CD8-positive, alpha-beta memory T cell (primary cell): ENCODE data around the gene SGCD. TPM values are rescaled to one million over a fixed set of nuclear protein-coding genes. Genes with fewer than 3 reads are reported as not detected.
"Not testable (repeated sequence)": the region's sequence is repeated elsewhere in the genome, so short reads cannot be mapped to it uniquely, and the experiment has no call there.

Experiments used
- CTCF ChIA-PET: fragments of 350-600 bp; sonication (Branson Sonifier 250); formaldehyde crosslinking; loops from one replicate; lab custom pipeline; 2021; ENCODE audit warnings: antibody characterized with exemption; lab: Charles Lee
- POLR2A ChIA-PET: fragments of 350-600 bp; sonication (Branson Sonifier 250); formaldehyde crosslinking; loops from one replicate; lab custom pipeline; 2021; ENCODE audit warnings: antibody characterized with exemption; lab: Charles Lee
- DNase-seq, 5 donors: peaks; one replicate each; pipeline versions ENCODE4 v3.0.0 to v3.0.0-alpha.2; 2020 to 2022; ENCODE audit warnings: mixed read lengths in 1 of 5
- H3K27ac ChIP-seq: one replicate; pipeline ENCODE4 v1.7.0; 2013; ENCODE audit warnings: low read depth, mild to moderate bottlenecking, low read length, moderate library complexity
- H3K27me3 ChIP-seq: 2 replicates; pipeline ENCODE4 v1.7.0; 2013; ENCODE audit warnings: low read length, mild to moderate bottlenecking; ENCODE audit not compliant: insufficient read depth, poor library complexity, severe bottlenecking
- H3K36me3 ChIP-seq: 2 replicates; pipeline ENCODE4 v1.7.0; 2013; ENCODE audit warnings: mild to moderate bottlenecking, low read length, moderate library complexity; ENCODE audit not compliant: insufficient read depth
- H3K4me1 ChIP-seq: 2 replicates; pipeline ENCODE4 v1.7.0; 2013; ENCODE audit warnings: mild to moderate bottlenecking, low read length, moderate library complexity; ENCODE audit not compliant: insufficient read depth
- H3K4me3 ChIP-seq: 2 replicates; pipeline ENCODE4 v1.7.0; 2013; ENCODE audit warnings: mild to moderate bottlenecking, low read length
- H3K9me3 ChIP-seq: 2 replicates; pipeline ENCODE4 v1.7.0; 2013; ENCODE audit warnings: mild to moderate bottlenecking, low read length
- H3K27ac Mint-ChIP-seq, 8 donors: one replicate each; pipeline ENCODE4 v1.8.0; 2020 to 2021; ENCODE audit warnings: mixed read lengths in 8 of 8, mild to moderate bottlenecking in 6 of 8, inconsistent platforms in 3 of 8, moderate library complexity in 3 of 8
- H3K27me3 Mint-ChIP-seq, 2 donors: one replicate each; pipeline ENCODE4 v1.8.0; 2020 to 2021; ENCODE audit warnings: mixed read lengths in 2 of 2, mild to moderate bottlenecking in 1 of 2, moderate library complexity in 1 of 2
- H3K36me3 Mint-ChIP-seq, 3 donors: one replicate each; pipeline ENCODE4 v1.8.0; 2020 to 2021; ENCODE audit warnings: mixed read lengths in 3 of 3, inconsistent platforms in 1 of 3, mild to moderate bottlenecking in 1 of 3
- H3K4me1 Mint-ChIP-seq, 3 donors: one replicate each; pipeline ENCODE4 v1.8.0; 2020 to 2021; ENCODE audit warnings: mixed read lengths in 3 of 3, inconsistent platforms in 1 of 3, mild to moderate bottlenecking in 1 of 3
- H3K4me3 Mint-ChIP-seq, 7 donors: one replicate each; pipeline ENCODE4 v1.8.0; 2020 to 2021; ENCODE audit warnings: mixed read lengths in 7 of 7, mild to moderate bottlenecking in 6 of 7, moderate library complexity in 4 of 7, inconsistent platforms in 2 of 7
- H3K9me3 Mint-ChIP-seq, 5 donors: one replicate each; pipeline ENCODE4 v1.8.0; 2020 to 2022; ENCODE audit warnings: mixed read lengths in 5 of 5, mild to moderate bottlenecking in 3 of 5, moderate library complexity in 2 of 5, inconsistent platforms in 1 of 5
- polyA plus RNA-seq: library from polyadenylated mRNA; unstranded; fragments of 300-500 nt; fragmentation: Illumina TruSeq; gene quantifications from one replicate; pipeline ENCODE4 v1.2.3, GENCODE V29; 2021
- total RNA-seq, 2 experiments: library from RNA; stranded (reverse); gene quantifications; one replicate each; pipeline ENCODE4 v1.2.3, GENCODE V29; 2021

The SGCD gene
- total and polyA plus RNA-seq, 3 experiments from 2014 or later = 0.11 to 0.14 (median 0.11) TPM

GRCh38 chr5:156641686-156642085 lies 314.7 kb downstream of the SGCD start:
- no peaks in the 10 kb centered on the region for H3K9me3 ChIP-seq
- POLR2A ChIA-PET = no interaction called here
- Mint-ChIP-seq H3K27ac (no peak overlapping the region), H3K4me3 (no peak overlapping the region), H3K9me3 (no peaks in the 10 kb centered on the region), H3K4me1 (no peaks in the 10 kb centered on the region), H3K27me3 (peaks cover 9 to 23% of the 10 kb centered on the region in 2 donors), H3K36me3 (no peaks in the 10 kb centered on the region)
- CTCF ChIA-PET = no interaction called here
- no peak overlapping the region for H3K4me3 ChIP-seq
- H3K27me3 ChIP-seq = no peaks in the 10 kb centered on the region
- no peak overlapping the region for H3K27ac ChIP-seq
- DNase-seq = no peak
- H3K4me1 ChIP-seq = no peaks in the 10 kb centered on the region
- no peaks in the 10 kb centered on the region for H3K36me3 ChIP-seq

GRCh38 chr5:156647034-156647451 lies 320.1 kb downstream of the SGCD start:
- Mint-ChIP-seq H3K27me3 (peaks cover 17 to 44% of the 10 kb centered on the region in 2 donors), H3K36me3 (no peaks in the 10 kb centered on the region), H3K9me3 (no peaks in the 10 kb centered on the region), H3K4me1 (no peaks in the 10 kb centered on the region), H3K4me3 (no peak overlapping the region), H3K27ac (no peak overlapping the region)
- Histone ChIP-seq H3K9me3 (no peaks in the 10 kb centered on the region), H3K36me3 (no peaks in the 10 kb centered on the region), H3K4me3 (no peak overlapping the region), H3K27ac (no peak overlapping the region), H3K27me3 (no peaks in the 10 kb centered on the region), H3K4me1 (no peaks in the 10 kb centered on the region)
- CTCF ChIA-PET = no interaction called here
- POLR2A ChIA-PET = no interaction called here
- DNase-seq = no peak

DNA sequence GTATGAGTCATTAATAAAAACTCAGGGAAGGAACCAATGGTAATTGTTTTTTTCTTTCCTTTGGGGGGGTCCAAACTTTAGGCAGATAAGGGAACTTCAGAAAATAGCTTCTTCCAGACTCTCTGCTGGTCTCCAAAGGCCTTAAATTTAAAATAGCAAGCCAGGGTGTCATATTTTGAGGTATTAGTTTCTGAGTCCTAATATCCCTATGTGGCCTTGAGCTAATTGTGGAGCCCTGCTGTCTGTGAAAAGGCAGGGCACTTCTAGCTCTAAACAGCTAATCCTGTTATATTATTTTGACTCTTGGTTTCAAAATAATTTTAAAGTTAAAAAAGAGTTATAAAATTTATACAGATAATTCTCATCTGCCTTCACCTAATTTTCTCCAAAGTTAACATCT lies 327.5 kb downstream of the SGCD start:
- Mint-ChIP-seq H3K4me1 (no peaks in the 10 kb centered on the region), H3K4me3 (no peak overlapping the region)
- CTCF ChIA-PET = no interaction called here

GRCh38 chr5:156655732-156656131 lies 328.8 kb downstream of the SGCD start:
- Histone ChIP-seq H3K36me3 (no peaks in the 10 kb centered on the region), H3K4me1 (no peaks in the 10 kb centered on the region), H3K4me3 (no peak overlapping the region), H3K27me3 (no peaks in the 10 kb centered on the region), H3K9me3 (no peaks in the 10 kb centered on the region), H3K27ac (no peak overlapping the region)
- H3K4me1 Mint-ChIP-seq = no peaks in the 10 kb centered on the region
- DNase-seq = no peak
- no peaks in the 10 kb centered on the region for H3K9me3 Mint-ChIP-seq
- H3K27ac Mint-ChIP-seq = no peak overlapping the region
- POLR2A ChIA-PET = no interaction called here
- no peak overlapping the region for H3K4me3 Mint-ChIP-seq
- peaks cover 0 to 1% (median 0%) of the 10 kb centered on the region in 3 donors for H3K36me3 Mint-ChIP-seq
- CTCF ChIA-PET = no interaction called here
- H3K27me3 Mint-ChIP-seq = peaks cover 7 to 9% of the 10 kb centered on the region in 2 donors

More for the DNA sequence above, 327.5 kb downstream of the SGCD start:
- Histone ChIP-seq H3K4me3 (no peak overlapping the region), H3K9me3 (no peaks in the 10 kb centered on the region), H3K36me3 (no peaks in the 10 kb centered on the region), H3K4me1 (no peaks in the 10 kb centered on the region), H3K27me3 (no peaks in the 10 kb centered on the region), H3K27ac (no peak overlapping the region)
- H3K27me3 Mint-ChIP-seq = peaks cover 9% of the 10 kb centered on the region in 2 donors
- no peaks in the 10 kb centered on the region for H3K9me3 Mint-ChIP-seq
- H3K36me3 Mint-ChIP-seq = peaks cover 0 to 1% (median 0%) of the 10 kb centered on the region in 3 donors
- no peak for DNase-seq
- H3K27ac Mint-ChIP-seq = no peak overlapping the region
- POLR2A ChIA-PET = no interaction called here

DNA sequence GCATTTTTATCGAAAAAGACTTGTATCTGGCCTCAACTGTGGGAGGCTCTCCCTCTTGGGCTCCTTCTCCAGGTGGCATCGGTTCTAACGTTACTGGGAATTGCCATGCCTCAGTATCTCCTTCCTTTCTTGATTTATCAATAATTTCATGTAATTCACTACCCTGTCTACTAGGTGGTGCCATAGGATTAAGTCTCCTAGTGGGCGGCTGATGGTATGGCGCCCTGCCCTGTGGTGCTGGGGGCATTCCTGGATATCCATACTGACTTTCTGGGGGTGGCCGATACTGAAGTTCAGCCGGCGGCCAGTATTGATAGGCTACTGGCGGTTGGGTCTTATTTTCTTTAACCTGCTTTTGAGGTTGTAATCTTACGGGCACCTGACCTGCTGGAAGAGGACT lies 337.9 kb downstream of the SGCD start:
- H3K36me3 ChIP-seq, H3K27ac Mint-ChIP-seq, POLR2A ChIA-PET, H3K27ac ChIP-seq, H3K36me3 Mint-ChIP-seq, H3K9me3 ChIP-seq, CTCF ChIA-PET, H3K4me1 ChIP-seq, H3K4me1 Mint-ChIP-seq, H3K27me3 ChIP-seq, H3K27me3 Mint-ChIP-seq, H3K4me3 Mint-ChIP-seq, H3K4me3 ChIP-seq, H3K9me3 Mint-ChIP-seq: not testable (repeated sequence)
- DNase-seq = peak in 1 of 5 donors; percentile 6

GRCh38 chr5:156666686-156667085 lies 339.7 kb downstream of the SGCD start:
- H3K27me3 ChIP-seq, H3K36me3 ChIP-seq, H3K9me3 Mint-ChIP-seq, H3K27ac ChIP-seq, H3K4me1 ChIP-seq, H3K9me3 ChIP-seq, H3K36me3 Mint-ChIP-seq, H3K4me1 Mint-ChIP-seq, DNase-seq, H3K4me3 ChIP-seq, H3K27me3 Mint-ChIP-seq, POLR2A ChIA-PET, H3K4me3 Mint-ChIP-seq, H3K27ac Mint-ChIP-seq, CTCF ChIA-PET: not testable (repeated sequence)

GRCh38 chr5:156667616-156668015 lies 340.7 kb downstream of the SGCD start:
- no peak for DNase-seq
- Histone ChIP-seq H3K27me3 (no peaks in the 10 kb centered on the region), H3K4me1 (no peaks in the 10 kb centered on the region), H3K36me3 (no peaks in the 10 kb centered on the region), H3K4me3 (no peak overlapping the region), H3K9me3 (no peaks in the 10 kb centered on the region), H3K27ac (no peak overlapping the region)
- no peaks in the 10 kb centered on the region for H3K9me3 Mint-ChIP-seq
- CTCF ChIA-PET = no interaction called here
- no peak overlapping the region for H3K27ac Mint-ChIP-seq
- H3K36me3 Mint-ChIP-seq = no peaks in the 10 kb centered on the region
- H3K27me3 Mint-ChIP-seq = peaks cover 6 to 10% of the 10 kb centered on the region in 2 donors
- POLR2A ChIA-PET = no interaction called here
- no peak overlapping the region for H3K4me3 Mint-ChIP-seq
- H3K4me1 Mint-ChIP-seq = no peaks in the 10 kb centered on the region

- Mint-ChIP-seq H3K4me3 (no peak overlapping the region), H3K36me3 (no peaks in the 10 kb centered on the region), H3K27ac (no peak overlapping the region), H3K4me1 (no peaks in the 10 kb centered on the region), H3K9me3 (no peaks in the 10 kb centered on the region), H3K27me3 (peaks cover 9 to 10% of the 10 kb centered on the region in 2 donors)
- Histone ChIP-seq H3K27ac (no peak overlapping the region), H3K9me3 (no peaks in the 10 kb centered on the region), H3K27me3 (no peaks in the 10 kb centered on the region), H3K36me3 (no peaks in the 10 kb centered on the region), H3K4me3 (no peak overlapping the region), H3K4me1 (no peaks in the 10 kb centered on the region)
- POLR2A ChIA-PET = no interaction called here
- CTCF ChIA-PET = no interaction called here
- DNase-seq = no peak
These were observed 342.5 kb downstream of the SGCD start for GRCh38 chr5:156669416-156669815.

- Mint-ChIP-seq H3K4me3 (no peak overlapping the region), H3K36me3 (no peaks in the 10 kb centered on the region), H3K9me3 (no peaks in the 10 kb centered on the region), H3K27ac (no peak overlapping the region), H3K4me1 (no peaks in the 10 kb centered on the region), H3K27me3 (peaks cover 9 to 10% of the 10 kb centered on the region in 2 donors)
- ChIA-PET POLR2A (interaction anchor here (0.6 kb wide), 1 partner anchor 733 kb away, joined by 3 read pairs; no protein-coding TSS in a partner anchor), CTCF (no interaction called here)
- H3K36me3 ChIP-seq = no peaks in the 10 kb centered on the region
- no peaks in the 10 kb centered on the region for H3K9me3 ChIP-seq
- H3K27ac ChIP-seq = no peak overlapping the region
- no peak for DNase-seq
- H3K4me1 ChIP-seq = no peaks in the 10 kb centered on the region
- H3K4me3 ChIP-seq = no peak overlapping the region
- no peaks in the 10 kb centered on the region for H3K27me3 ChIP-seq
These were observed 343.7 kb downstream of the SGCD start for GRCh38 chr5:156670615-156671014.
